IMR-90 (cell line): ENCODE measurements around the gene GMPPA. TPM values are rescaled to one million over a fixed set of nuclear protein-coding genes. Genes with fewer than 3 reads are reported as not detected.

ENCODE experiments used
- ATAC-seq: fragments of 200-7000 bp; cut with Tn5 transposase; 2 replicates; pipeline ENCODE4 v1.9.1; 2020; ENCODE audit warnings: low read depth, mild to moderate bottlenecking, moderate library complexity
- BruUV-seq: library from RNA; stranded (reverse); fragments of 400-500 nt; replicated peaks from 2 replicates; lab custom pipeline; 2021; lab: Mats Ljungman, UMichigan
- CTCF ChIA-PET: fragments of 300-600 bp; formaldehyde crosslinking; extraction: SDS; loops from one replicate; lab custom pipeline; 2021; ENCODE audit warnings: antibody characterized with exemption; lab: Yijun Ruan, JAX
- POLR2A ChIA-PET: fragments of 300-600 bp; sonication (Branson Sonifier 250); formaldehyde crosslinking; loops from one replicate; lab custom pipeline; 2022; ENCODE audit warnings: antibody characterized with exemption; ENCODE audit not compliant: unreplicated experiment; lab: Charles Lee
- DNase-seq: peaks from one replicate; pipeline ENCODE4 v3.0.0; 2013
- H2AFZ ChIP-seq: replicated peaks from 2 replicates; pipeline ENCODE3; 2013; ENCODE audit warnings: low read length, mild to moderate bottlenecking; ENCODE audit not compliant: poor library complexity
- H2AK5ac ChIP-seq: 2 replicates; pipeline ENCODE4 v1.6.1; 2013; ENCODE audit warnings: low read depth, low read length, inconsistent platforms
- H2AK9ac ChIP-seq: replicated peaks from 2 replicates; pipeline ENCODE3; 2013; ENCODE audit warnings: mild to moderate bottlenecking, low read depth, low read length, moderate library complexity; ENCODE audit not compliant: poor library complexity
- H2BK120ac ChIP-seq: 2 replicates; pipeline ENCODE4 v1.6.1; 2013; ENCODE audit warnings: low read depth, low read length, inconsistent platforms
- H2BK15ac ChIP-seq: 3 replicates; pipeline ENCODE4 v1.6.1; 2013; ENCODE audit warnings: low read depth, low read length, inconsistent platforms
- H2BK20ac ChIP-seq: 2 replicates; pipeline ENCODE4 v1.6.1; 2013; ENCODE audit warnings: low read depth, mild to moderate bottlenecking, inconsistent platforms, low read length, moderate library complexity
- H2BK5ac ChIP-seq: 2 replicates; pipeline ENCODE4 v1.6.1; 2013; ENCODE audit warnings: mild to moderate bottlenecking, low read depth, low read length, inconsistent platforms; ENCODE audit not compliant: poor library complexity, severe bottlenecking
- H3K14ac ChIP-seq: replicated peaks from 2 replicates; pipeline ENCODE4 v1.6.1; 2013; ENCODE audit warnings: low read depth, low read length, inconsistent platforms
- H3K18ac ChIP-seq: 2 replicates; pipeline ENCODE4 v1.6.1; 2013; ENCODE audit warnings: low read depth, low read length, control low read depth
- H3K23ac ChIP-seq: 2 replicates; pipeline ENCODE4 v1.6.1; 2013; ENCODE audit warnings: low read depth, low read length, inconsistent platforms
- H3K27ac ChIP-seq: 2 replicates; pipeline ENCODE4 v1.5.1; 2013; ENCODE audit warnings: mild to moderate bottlenecking, control low read depth, low read length; ENCODE audit not compliant: insufficient read depth
- H3K27me3 ChIP-seq: 2 replicates; pipeline ENCODE4 v1.6.1; 2013; ENCODE audit warnings: low read length; ENCODE audit not compliant: control insufficient read depth, insufficient read depth
- H3K36me3 ChIP-seq: 2 replicates; pipeline ENCODE4 v1.6.1; 2013; ENCODE audit warnings: low read length, mixed read lengths; ENCODE audit not compliant: control insufficient read depth, insufficient read depth
- H3K4ac ChIP-seq: 2 replicates; pipeline ENCODE4 v1.6.1; 2013; ENCODE audit warnings: low read depth, low read length, inconsistent platforms
- H3K4me1 ChIP-seq: 2 replicates; pipeline ENCODE4 v1.6.1; 2013; ENCODE audit warnings: low read length, mixed read lengths; ENCODE audit not compliant: control insufficient read depth, insufficient read depth
- H3K4me2 ChIP-seq: 2 replicates; pipeline ENCODE4 v1.6.1; 2013; ENCODE audit warnings: low read depth, mild to moderate bottlenecking, control low read depth, low read length, moderate library complexity
- H3K4me3 ChIP-seq: 2 replicates; pipeline ENCODE4 v1.5.1; 2013; ENCODE audit warnings: low read depth, mild to moderate bottlenecking, control low read depth, low read length, moderate library complexity; ENCODE audit not compliant: insufficient read depth
- H3K56ac ChIP-seq: 2 replicates; pipeline ENCODE4 v1.6.1; 2013; ENCODE audit warnings: low read length, inconsistent platforms; ENCODE audit not compliant: insufficient read depth; ENCODE audit errors: extremely low read depth
- H3K79me1 ChIP-seq, 2 experiments: 2 replicates each; pipeline ENCODE4 v1.6.1; 2013; ENCODE audit warnings: low read length in 2 of 2, inconsistent platforms in 1 of 2, low read depth in 1 of 2
- H3K9ac ChIP-seq: 2 replicates; pipeline ENCODE4 v1.6.1; 2013; ENCODE audit warnings: low read depth, low read length, control low read depth
- H3K9me1 ChIP-seq: 2 replicates; pipeline ENCODE4 v1.6.1; 2013; ENCODE audit warnings: low read length, inconsistent platforms; ENCODE audit not compliant: insufficient read depth
- H3K9me3 ChIP-seq: 2 replicates; pipeline ENCODE4 v1.6.1; 2013; ENCODE audit warnings: low read length; ENCODE audit not compliant: control insufficient read depth, insufficient read depth
- H4K20me1 ChIP-seq: 2 replicates; pipeline ENCODE4 v1.6.1; 2013; ENCODE audit warnings: low read length, inconsistent platforms; ENCODE audit not compliant: insufficient read depth
- H4K5ac ChIP-seq: 2 replicates; pipeline ENCODE4 v1.6.1; 2013; ENCODE audit warnings: mild to moderate bottlenecking, low read depth, low read length, control low read depth
- H4K8ac ChIP-seq, 2 experiments: 2 replicates each; pipeline ENCODE4 v1.6.1; 2013; ENCODE audit warnings: low read depth in 2 of 2, low read length in 2 of 2, control low read depth in 1 of 2, inconsistent platforms in 1 of 2
- H4K91ac ChIP-seq: 2 replicates; pipeline ENCODE4 v1.6.1; 2013; ENCODE audit warnings: low read depth, low read length, inconsistent platforms; ENCODE audit not compliant: insufficient read depth
- CEBPB ChIP-seq: IDR thresholded peaks from 2 replicates; pipeline ENCODE4 v1.6.1; 2012; ENCODE audit warnings: low read depth, low read length, improper control_type of control experiment
- CHD1 ChIP-seq: IDR thresholded peaks from 2 replicates; pipeline ENCODE4 v1.6.1; 2012; ENCODE audit warnings: low read depth, low read length, improper control_type of control experiment
- NFE2L2 ChIP-seq: fragments of 150-350 bp; IDR thresholded peaks from 2 replicates; pipeline ENCODE4 v1.6.1; 2016; ENCODE audit warnings: low read depth, mild to moderate bottlenecking, low read length
- WGBS, 2 experiments: methylation state at CpG; one replicate each; pipeline versions ENCODE4 v1.1.5 to v1.1.7; 2013; ENCODE audit warnings: missing lambda C conversion rate in 2 of 2; ENCODE audit not compliant: insufficient read length in 1 of 2; ENCODE audit errors: extremely low coverage in 2 of 2; 5-methylcytosine and 5-hydroxymethylcytosine counted together
- dilution Hi-C: fragments of 300-500 bp; cut with HindIII; formaldehyde crosslinking; loops from one replicate; pipeline ENCODE4 v1.14.3; 2018; ENCODE audit warnings: low sequenced_read_pairs; ENCODE audit not compliant: unreplicated experiment
- in situ Hi-C: fragments of 300-500 bp; cut with MboI; formaldehyde crosslinking; loops from 3 replicates; pipeline ENCODE4 v1.14.3; 2019; ENCODE audit warnings: low sequenced_read_pairs, inconsistent platforms, mixed read lengths
- intact Hi-C: fragments of 100-400 bp; cut with micrococcal nuclease; formaldehyde crosslinking; loops from 2 replicates; pipeline ENCODE4 v1.10.0; 2022
- polyA plus RNA-seq, 3 experiments: library from polyadenylated mRNA; depleted of rRNA; stranded (reverse); fragments of >200 nt; gene quantifications; 2 replicates each; pipeline ENCODE4 v1.2.3, GENCODE V29; 2012; ENCODE audit warnings: low replicate concordance in 1 of 3
- total RNA-seq: library from RNA; depleted of rRNA; stranded (reverse); fragments of >200 nt; gene quantifications from 2 replicates; pipeline ENCODE4 v1.2.3, GENCODE V29; 2012

The GMPPA gene
- total and polyA plus RNA-seq, 2 of the 4 experiments (the other 2 are of a cell fraction), result 103 to 134 TPM

GRCh38 chr2:219516888-219517287 is 18.2 kb downstream of the GMPPA start:
- no peak overlapping the region for H3K4me3 ChIP-seq
- dilution Hi-C loops, result no loop called here
- no peak overlapping the region for H3K4me2 ChIP-seq
- no peaks in the 10 kb centered on the region for H3K9me3 ChIP-seq
- no peak overlapping the region for H3K14ac ChIP-seq
- POLR2A ChIA-PET, result no interaction called here
- no peaks in the 10 kb centered on the region for H3K9me1 ChIP-seq
- no peak overlapping the region for H4K5ac ChIP-seq
- no peak overlapping the region for H4K8ac ChIP-seq
- CTCF ChIA-PET, result interaction anchor here (0.9 kb wide), 1 partner anchor 13 kb away, joined by 3 read pairs; no protein-coding TSS in a partner anchor
- no peak overlapping the region for H3K9ac ChIP-seq
- no TSS peak for BruUV-seq
- intact Hi-C loops, result no loop called here
- TF ChIP-seq CHD1 (no peak), CEBPB (no peak), NFE2L2 (no peak)
- H3K4me1 ChIP-seq, result peaks cover 14% of the 10 kb centered on the region
- H3K18ac ChIP-seq, result no peak overlapping the region
- H2BK5ac ChIP-seq, result no peak overlapping the region
- no peak overlapping the region for H2BK15ac ChIP-seq
- H3K36me3 ChIP-seq, result no peaks in the 10 kb centered on the region
- 100% methylated on average over 2 of the region's 7 CpGs; no CpG with 5 or more reads in 1 of the 2 experiments for WGBS, 2 experiments
- no peak overlapping the region for H3K56ac ChIP-seq
- H2AK5ac ChIP-seq, result no peak overlapping the region
- no peak overlapping the region for H4K91ac ChIP-seq
- H3K27me3 ChIP-seq, result peaks cover 63% of the 10 kb centered on the region
- no peaks in the 10 kb centered on the region; the same call in 1 of the 2 replicates for H4K20me1 ChIP-seq
- H2BK20ac ChIP-seq, result no peak overlapping the region
- ATAC-seq (no peak), DNase-seq (no peak)
- no peak overlapping the region for H3K27ac ChIP-seq
- no peak overlapping the region for H2AFZ ChIP-seq
- H3K4ac ChIP-seq, result no peak overlapping the region
- no peak overlapping the region for H3K23ac ChIP-seq
- in situ Hi-C loops, result no loop called here
- H2AK9ac ChIP-seq, result no peak overlapping the region
- no peak overlapping the region for H2BK120ac ChIP-seq
- no peaks in the 10 kb centered on the region for H3K79me1 ChIP-seq
